Caco-2 (cell line): ENCODE results near the gene DARS1. TPM values are rescaled to one million over a fixed set of nuclear protein-coding genes. Genes with fewer than 3 reads are reported as not detected.

Experiments used
- BruUV-seq: library from RNA; stranded (reverse); fragments of 400-500 nt; replicated peaks from 2 replicates; lab custom pipeline; 2021; lab: Mats Ljungman, UMichigan
- CTCF ChIA-PET: fragments of 300-600 bp; sonication (Branson Sonifier 250); formaldehyde crosslinking; loops from one replicate; lab custom pipeline; 2022; ENCODE audit warnings: antibody characterized with exemption; lab: Charles Lee
- POLR2A ChIA-PET: fragments of 300-600 bp; sonication (Branson Sonifier 250); formaldehyde crosslinking; loops from one replicate; lab custom pipeline; 2022; ENCODE audit warnings: antibody characterized with exemption; lab: Charles Lee
- DNase-seq, 2 experiments: peaks; one replicate each; pipeline versions ENCODE4 v3.0.0 to v3.0.0-alpha.2; 2020 to 2022
- H3K27me3 ChIP-seq: replicated peaks from 2 replicates; pipeline ENCODE4 v1.6.0; 2011; ENCODE audit warnings: low read length; ENCODE audit not compliant: control insufficient read depth, insufficient read depth
- H3K36me3 ChIP-seq: 2 replicates; pipeline ENCODE4 v1.5.1; 2011; ENCODE audit warnings: low read length; ENCODE audit not compliant: control insufficient read depth, insufficient read depth
- H3K4me1 ChIP-seq: fragments of 250-450 bp; sonication (Bioruptor Pico); 2 replicates; pipeline ENCODE4 v1.5.1; 2020; ENCODE audit warnings: mild to moderate bottlenecking
- H3K4me3 ChIP-seq: 2 replicates; pipeline ENCODE4 v1.5.1; 2011; ENCODE audit warnings: low read depth, mild to moderate bottlenecking, control low read depth, low read length
- H3K9me3 ChIP-seq: fragments of 250-450 bp; sonication (Bioruptor Pico); 2 replicates; pipeline ENCODE4 v1.5.1; 2020; ENCODE audit warnings: mild to moderate bottlenecking, moderate library complexity
- H3K27ac Mint-ChIP-seq: one replicate; pipeline ENCODE4 v1.8.0; 2022; ENCODE audit warnings: mixed read lengths; ENCODE audit not compliant: unreplicated experiment
- H3K27me3 Mint-ChIP-seq: one replicate; pipeline ENCODE4 v1.8.0; 2022; ENCODE audit warnings: mixed read lengths; ENCODE audit not compliant: insufficient read depth, unreplicated experiment
- H3K36me3 Mint-ChIP-seq: one replicate; pipeline ENCODE4 v1.8.0; 2022; ENCODE audit warnings: mild to moderate bottlenecking, mixed read lengths; ENCODE audit not compliant: insufficient read depth, unreplicated experiment
- H3K4me1 Mint-ChIP-seq: one replicate; pipeline ENCODE4 v1.8.0; 2022; ENCODE audit warnings: low read depth, mixed read lengths; ENCODE audit not compliant: unreplicated experiment
- H3K4me3 Mint-ChIP-seq: one replicate; pipeline ENCODE4 v1.8.0; 2022; ENCODE audit warnings: mild to moderate bottlenecking, moderate library complexity, mixed read lengths; ENCODE audit not compliant: unreplicated experiment
- H3K9me3 Mint-ChIP-seq: one replicate; pipeline ENCODE4 v1.8.0; 2022; ENCODE audit warnings: mixed read lengths; ENCODE audit not compliant: unreplicated experiment
- CTCF ChIP-seq, 2 experiments: fragments of 200-600 bp in 1 of 2; IDR thresholded peaks; 1 replicate in 1 of 2; 2 replicates in 1 of 2; pipeline versions ENCODE4 v1.5.1 to v1.8.0; 2011 to 2022; ENCODE audit warnings: antibody characterized with exemption in 1 of 2, control low read depth in 1 of 2, inconsistent platforms in 1 of 2, low read depth in 1 of 2, low read length in 1 of 2, mild to moderate bottlenecking in 1 of 2, moderate library complexity in 1 of 2; ENCODE audit not compliant: insufficient read depth in 1 of 2, severe bottlenecking in 1 of 2, unreplicated experiment in 1 of 2
- intact Hi-C: fragments of 100-400 bp; cut with micrococcal nuclease; formaldehyde crosslinking; loops from one replicate; pipeline ENCODE4 v1.10.0; 2022; ENCODE audit not compliant: unreplicated experiment
- total RNA-seq: library from RNA; stranded (reverse); gene quantifications from 2 replicates; pipeline ENCODE4 v1.2.3, GENCODE V29; 2022

The DARS1 gene
- total RNA-seq, 1 experiment from 2014 or later, result 90.9 TPM

GRCh38 chr2:135931776-135932443 is 53.5 kb downstream of the DARS1 start:
- Mint-ChIP-seq H3K4me1 (no peaks in the 10 kb centered on the region), H3K27me3 (no peaks in the 10 kb centered on the region), H3K36me3 (peaks cover 33% of the 10 kb centered on the region), H3K9me3 (no peaks in the 10 kb centered on the region), H3K27ac (no peak overlapping the region), H3K4me3 (no peak overlapping the region)
- BruUV-seq, result no TSS peak
- CTCF ChIA-PET, result no interaction called here
- Histone ChIP-seq H3K9me3 (peaks cover 3% of the 10 kb centered on the region; the same call in 1 of the 2 replicates), H3K36me3 (no peaks in the 10 kb centered on the region; the same call in 1 of the 2 replicates), H3K4me1 (0 out of 2 replicates have a peak, but pooled peaks cover 2% of the 10 kb centered on the region), H3K4me3 (no peak overlapping the region), H3K27me3 (no peaks in the 10 kb centered on the region)
- TF ChIP-seq CTCF (IDR thresholded peaks at IDR 0.05; ENCODE audit: insufficient read depth in 1 of 2, low read depth in 1 of 2, low read length in 1 of 2, severe bottlenecking in 1 of 2, unreplicated experiment in 1 of 2), result no peak
- POLR2A ChIA-PET, result no interaction called here
- intact Hi-C loops, result no loop called here
- DNase-seq, result no peak

GRCh38 chr2:135926605-135927004 is 58.8 kb downstream of the DARS1 start:
- no TSS peak for BruUV-seq
- ChIA-PET POLR2A (no interaction called here), CTCF (no interaction called here)
- H3K4me3 ChIP-seq, result no peak overlapping the region
- no peak for TF ChIP-seq CTCF (IDR thresholded peaks at IDR 0.05; ENCODE audit: insufficient read depth in 1 of 2, low read depth in 1 of 2, low read length in 1 of 2, severe bottlenecking in 1 of 2, unreplicated experiment in 1 of 2)
- H3K36me3 ChIP-seq, result no peaks in the 10 kb centered on the region
- intact Hi-C loops, result no loop called here
- no peaks in the 10 kb centered on the region for H3K27me3 ChIP-seq
- no peaks in the 10 kb centered on the region for H3K9me3 Mint-ChIP-seq
- DNase-seq, result no peak
- H3K4me1 Mint-ChIP-seq, result no peaks in the 10 kb centered on the region
- H3K27me3 Mint-ChIP-seq, result no peaks in the 10 kb centered on the region
- 0 out of 2 replicates have a peak, but pooled peaks cover 5% of the 10 kb centered on the region for H3K4me1 ChIP-seq
- H3K9me3 ChIP-seq, result no peaks in the 10 kb centered on the region
- H3K4me3 Mint-ChIP-seq, result no peak overlapping the region
- no peak overlapping the region for H3K27ac Mint-ChIP-seq
- H3K36me3 Mint-ChIP-seq, result peaks cover 19% of the 10 kb centered on the region

GRCh38 chr2:135925571-135925970 is 59.9 kb downstream of the DARS1 start:
- CTCF ChIA-PET, result interaction anchor here (0.6 kb wide), 2 partner anchors 43 to 125 kb away, joined by 3 read pairs; no protein-coding TSS in a partner anchor
- Mint-ChIP-seq H3K27ac (no peak overlapping the region), H3K27me3 (no peaks in the 10 kb centered on the region), H3K9me3 (no peaks in the 10 kb centered on the region), H3K4me1 (no peaks in the 10 kb centered on the region), H3K4me3 (no peak overlapping the region), H3K36me3 (peaks cover 10% of the 10 kb centered on the region)
- Histone ChIP-seq H3K4me3 (no peak overlapping the region), H3K9me3 (no peaks in the 10 kb centered on the region), H3K27me3 (no peaks in the 10 kb centered on the region), H3K4me1 (0 out of 2 replicates have a peak, but pooled peaks cover 5% of the 10 kb centered on the region), H3K36me3 (no peaks in the 10 kb centered on the region)
- DNase-seq, result no peak
- intact Hi-C loops, result no loop called here
- BruUV-seq, result no TSS peak
- POLR2A ChIA-PET, result no interaction called here
- no peak for TF ChIP-seq CTCF (IDR thresholded peaks at IDR 0.05; ENCODE audit: insufficient read depth in 1 of 2, low read depth in 1 of 2, low read length in 1 of 2, severe bottlenecking in 1 of 2, unreplicated experiment in 1 of 2)
